Measurements from ENCODE around the gene NMUR1.

The NMUR1 gene

DNA sequence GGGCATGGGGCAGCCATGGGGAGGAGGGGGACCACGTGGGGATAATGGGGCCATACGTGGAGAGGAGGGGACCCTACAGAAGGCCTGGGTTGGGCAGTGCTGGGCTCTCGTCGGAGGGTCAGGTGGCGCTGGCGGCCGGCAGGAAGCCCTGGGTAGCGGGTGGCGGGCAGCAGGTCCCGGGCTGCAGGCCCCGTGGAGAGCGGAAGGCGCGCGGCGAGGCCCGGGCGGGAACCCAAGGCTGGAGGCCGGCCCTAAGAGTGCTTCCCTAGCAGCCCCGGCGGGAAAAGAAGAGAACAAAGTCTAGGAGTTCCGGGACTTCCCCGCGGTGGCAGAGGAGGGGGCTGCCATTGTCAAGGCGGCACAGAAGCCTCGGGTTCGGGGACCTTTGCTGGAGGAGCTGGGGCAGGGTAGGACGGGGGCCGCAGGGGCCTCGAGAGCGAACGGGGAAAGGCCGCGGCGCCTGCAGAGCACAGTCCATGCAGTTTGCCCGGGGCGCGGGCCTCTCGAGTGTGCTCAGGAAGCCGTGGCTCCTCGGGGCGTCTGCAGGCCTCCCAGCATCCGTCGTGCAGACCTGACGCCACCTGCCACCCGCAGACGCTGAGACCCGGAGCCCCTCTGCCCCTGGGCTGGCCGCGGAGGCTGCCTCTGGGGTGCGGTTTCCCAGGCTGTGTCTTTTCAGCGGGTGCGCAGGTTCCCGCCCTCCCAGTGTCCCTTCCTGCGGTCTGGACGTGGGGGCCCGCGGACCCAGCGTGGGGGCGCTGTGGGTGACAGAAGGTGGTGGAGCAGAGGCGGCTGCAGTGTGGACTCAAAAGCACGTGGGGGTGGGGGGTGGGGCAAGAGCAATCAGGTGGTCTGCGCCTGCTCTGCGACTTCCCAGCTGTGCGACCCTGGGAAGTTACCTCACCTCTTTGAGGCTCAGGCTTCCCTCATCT lies 46.6 kb downstream of the NMUR1 start:
- no peak for DNase-seq

DNA sequence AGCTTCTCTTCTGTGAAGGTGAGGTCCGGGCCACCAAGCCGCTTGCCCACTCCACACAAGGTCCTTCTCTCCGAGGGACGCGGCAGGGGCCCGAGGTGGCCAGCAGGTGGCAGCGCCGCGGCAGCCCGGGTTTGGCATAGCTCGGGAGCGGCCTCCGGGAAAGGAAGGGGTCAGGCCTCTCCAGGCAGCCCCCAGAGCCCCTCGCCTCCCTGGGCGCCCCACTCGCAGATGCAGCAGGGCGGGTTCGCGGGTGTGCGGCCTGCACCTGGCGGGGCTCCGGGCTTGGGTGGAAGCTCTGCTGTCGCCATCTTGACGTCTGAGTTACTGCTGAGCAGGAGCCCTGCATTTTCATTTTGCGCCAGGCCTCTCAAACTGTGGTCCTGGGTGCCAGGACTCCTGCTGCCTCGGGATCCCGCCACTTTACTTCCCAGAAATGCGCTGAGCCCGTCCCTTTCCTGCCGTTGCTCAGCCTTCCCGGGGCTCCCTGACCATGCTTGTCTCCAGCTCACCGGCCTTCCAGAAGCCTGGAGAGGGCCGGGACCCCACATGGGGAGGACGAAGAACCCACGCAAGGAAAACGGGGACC lies 47.3 kb downstream of the NMUR1 start:
- no peak for DNase-seq

DNA sequence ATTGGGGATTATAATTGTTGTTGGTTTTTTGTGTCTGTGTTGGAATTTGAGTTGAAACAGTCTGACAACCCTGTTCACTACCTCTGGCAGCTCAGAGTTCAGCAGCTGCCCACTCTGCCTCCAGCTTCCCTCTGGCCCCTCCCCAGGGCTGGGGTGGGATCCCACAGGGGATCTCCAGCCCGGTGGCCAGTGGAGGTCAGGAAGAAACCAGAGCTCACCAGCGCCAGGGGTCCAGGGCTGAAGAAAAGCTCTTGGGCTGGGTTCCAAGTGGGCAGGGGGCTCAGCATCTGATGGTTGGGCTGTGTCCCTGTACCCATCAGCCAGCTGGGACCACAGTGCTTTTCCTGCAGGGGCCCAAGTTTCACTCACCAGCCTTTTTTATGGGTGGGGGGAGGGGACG lies 49.5 kb downstream of the NMUR1 start:
- no peak for DNase-seq

GRCh38 chr2:231479455-231479854 lies 50.8 kb downstream of the NMUR1 start:
- no peak for DNase-seq

- DNase-seq, result no peak
These were observed 53.3 kb downstream of the NMUR1 start for GRCh38 chr2:231476920-231477319.

DNA sequence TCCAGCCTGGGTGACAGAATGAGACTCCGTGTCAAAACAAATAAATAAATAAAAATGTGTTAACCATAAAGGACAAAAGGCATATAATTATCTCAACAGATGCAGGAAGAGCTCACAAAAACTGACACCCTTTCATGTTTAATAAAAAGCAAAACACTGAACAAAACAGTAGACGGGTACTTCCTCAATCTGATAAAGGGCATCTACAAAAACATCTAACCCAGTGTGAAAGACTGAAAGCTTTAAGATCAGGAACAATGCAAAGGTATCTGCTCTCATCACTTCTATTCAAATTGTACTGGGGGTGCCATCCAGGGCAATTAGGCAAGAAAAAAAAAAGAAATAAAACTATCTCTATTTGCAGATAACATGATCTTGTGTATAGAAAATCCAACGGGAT lies 54.3 kb downstream of the NMUR1 start:
- DNase-seq, result no peak

All from NCI-H2081 treated with DMSO at 0.1 percent for 48 hours (cell line).